ENCODE measurements around the gene BCOR. TPM values are rescaled to one million over a fixed set of nuclear protein-coding genes. Genes with fewer than 3 reads are reported as not detected.

BCOR gene
- total and polyA plus RNA-seq, 2 of the 4 experiments (the other 2 are of a cell fraction), result 7.5 to 9.0 TPM

DNA sequence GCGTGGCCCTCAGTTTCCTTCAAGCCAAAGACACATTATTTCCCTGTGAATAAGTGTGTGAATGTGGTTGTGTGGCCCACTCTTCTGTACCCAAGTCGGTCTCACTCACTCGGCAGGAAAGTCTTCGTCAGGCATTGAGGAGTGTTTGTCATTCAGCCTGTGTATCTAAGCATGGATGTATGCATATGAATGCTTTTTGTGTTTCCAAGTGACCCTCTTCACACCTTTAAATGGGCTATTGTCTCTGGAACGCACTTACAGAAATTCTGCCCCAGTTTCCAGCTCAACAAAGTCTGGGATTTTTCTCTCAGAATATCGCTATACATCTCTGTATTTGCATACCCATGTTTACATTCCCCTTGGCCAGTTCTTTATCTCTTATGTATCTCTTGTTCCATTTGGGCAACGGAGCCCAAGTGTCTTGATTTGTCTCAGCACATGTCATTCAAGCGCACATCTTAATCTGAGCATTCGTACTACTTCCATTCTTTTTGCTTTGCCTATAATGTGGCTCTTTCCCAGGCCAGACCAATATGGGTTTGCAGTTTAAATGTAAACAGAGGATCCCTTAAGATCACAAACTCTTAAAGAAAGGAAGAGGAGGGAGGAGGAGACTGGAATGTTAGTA is 4.8 kb downstream of the BCOR start:
- ChIA-PET POLR2A (ENCODE audit: unreplicated experiment) (no interaction called here), CTCF (no interaction called here)

More for the DNA sequence above, 4.8 kb downstream of the BCOR start:
- Histone ChIP-seq H3K4me2 (ENCODE audit: low read depth, low read length) (no peak overlapping the region), H2AFZ (replicated peaks; ENCODE audit: low read length, poor library complexity) (no peak overlapping the region), H3K9me3 (ENCODE audit: control insufficient read depth, insufficient read depth, low read length) (no peaks in the 10 kb centered on the region), H3K18ac (ENCODE audit: low read depth, low read length) (no peak overlapping the region), H3K27me3 (ENCODE audit: control insufficient read depth, insufficient read depth, low read length) (no peaks in the 10 kb centered on the region; the same call in 1 of the 2 replicates), H3K9me1 (ENCODE audit: insufficient read depth, low read length) (peaks cover 5% of the 10 kb centered on the region), H2BK20ac (ENCODE audit: low read depth, low read length) (no peak overlapping the region), H3K4me1 (ENCODE audit: control insufficient read depth, insufficient read depth, low read length) (peaks cover 10% of the 10 kb centered on the region), H2AK9ac (replicated peaks; ENCODE audit: low read depth, low read length, poor library complexity) (no peak overlapping the region), H2BK5ac (ENCODE audit: low read depth, low read length, poor library complexity, severe bottlenecking) (no peak overlapping the region), H2AK5ac (ENCODE audit: low read depth, low read length) (no peak overlapping the region; the same call in 1 of the 2 replicates), H3K14ac (replicated peaks; ENCODE audit: low read depth, low read length) (no peak overlapping the region), H3K9ac (ENCODE audit: low read depth, low read length) (no peak overlapping the region), H2BK120ac (ENCODE audit: low read depth, low read length) (peak overlapping the region; percentile 33; the same call in 1 of the 2 replicates), H4K8ac (ENCODE audit: low read depth in 2 of 2, low read length in 2 of 2) (no peak overlapping the region), H3K4ac (ENCODE audit: low read depth, low read length) (no peak overlapping the region), H4K91ac (ENCODE audit: insufficient read depth, low read depth, low read length) (no peak overlapping the region), H2BK15ac (ENCODE audit: low read depth, low read length) (no peak overlapping the region), H3K23ac (ENCODE audit: low read depth, low read length) (peak overlapping the region; percentile 85; the same call in 1 of the 2 replicates), H3K79me1 (ENCODE audit: low read depth in 1 of 2, low read length in 2 of 2) (peaks cover 10 to 47% of the 10 kb centered on the region in 2 experiments; a peak in 3 of 4 replicates), H3K27ac (ENCODE audit: insufficient read depth, low read length) (no peak overlapping the region), H3K4me3 (ENCODE audit: insufficient read depth, low read depth, low read length) (no peak overlapping the region), H3K36me3 (ENCODE audit: control insufficient read depth, insufficient read depth, low read length) (no peaks in the 10 kb centered on the region), H3K56ac (ENCODE audit: extremely low read depth, insufficient read depth, low read length) (no peak overlapping the region), H4K5ac (ENCODE audit: low read depth, low read length) (no peak overlapping the region), H4K20me1 (ENCODE audit: insufficient read depth, low read length) (peaks cover 33% of the 10 kb centered on the region)
- dilution Hi-C loops (cut with HindIII; ENCODE audit: low sequenced_read_pairs, unreplicated experiment), result no loop called here
- DNase-seq, result no peak
- intact Hi-C loops (cut with micrococcal nuclease), result loop anchor here (10.0 kb wide), 1 partner anchor 438 kb away; no protein-coding TSS in a partner anchor
- ATAC-seq (ENCODE audit: low read depth), result no peak
- TF ChIP-seq ELK1 (IDR thresholded peaks at IDR 0.05; ENCODE audit: borderline replicate concordance, low read depth, low read length), result no peak
- in situ Hi-C loops (cut with MboI; ENCODE audit: low sequenced_read_pairs), result no loop called here
- no TSS peak for BruUV-seq (replicated peaks)
- WGBS, 2 experiments (ENCODE audit: extremely low coverage in 2 of 2, insufficient read length in 1 of 2), result 31% methylated on average over 2 of the region's 9 CpGs; no CpG with 5 or more reads in 1 of the 2 experiments
